B cell (primary cell): ENCODE results near the gene GCH1. TPM values are rescaled to one million over a fixed set of nuclear protein-coding genes. Genes with fewer than 3 reads are reported as not detected.

Source experiments
- ATAC-seq: fragments of 200-7000 bp; cut with Tn5 transposase; one replicate; pipeline ENCODE4 v1.10.0; 2021; ENCODE audit warnings: low read depth, mild to moderate bottlenecking, moderate number of reproducible peaks, moderate library complexity
- CTCF ChIA-PET: fragments of 350-600 bp; sonication (Branson Sonifier 250); formaldehyde crosslinking; loops from one replicate; lab custom pipeline; 2021; ENCODE audit warnings: antibody characterized with exemption, inconsistent platforms; lab: Charles Lee
- POLR2A ChIA-PET: fragments of 350-600 bp; sonication (Branson Sonifier 250); formaldehyde crosslinking; loops from one replicate; lab custom pipeline; 2021; ENCODE audit warnings: antibody characterized with exemption; lab: Charles Lee
- DNase-seq: peaks from one replicate; pipeline ENCODE4 v3.0.0; 2013
- H2AFZ ChIP-seq: 2 replicates; pipeline ENCODE4 v1.6.1; 2012; ENCODE audit warnings: mild to moderate bottlenecking, low read depth, low read length; ENCODE audit not compliant: insufficient read depth, poor library complexity, severe bottlenecking
- H3K27ac ChIP-seq, 2 donors: 1 replicate in 1 of 2; 2 replicates in 1 of 2; pipeline ENCODE4 v1.5.1; 2012 to 2013; ENCODE audit warnings: low read length in 2 of 2, mild to moderate bottlenecking in 2 of 2, moderate library complexity in 1 of 2
- H3K27me3 ChIP-seq, 4 experiments: fragments of 200-600 bp in 1 of 4; sonication (generic) in 1 of 4; replicated peaks in 1 of 4; 1 replicate in 2 of 4; 2 replicates in 2 of 4; pipeline versions ENCODE4 v1.6.1 to v1.7.0; 2013 to 2016; ENCODE audit warnings: low read length in 3 of 4, mild to moderate bottlenecking in 2 of 4, mixed read lengths in 1 of 4, moderate library complexity in 1 of 4; ENCODE audit not compliant: insufficient read depth in 4 of 4, control insufficient read depth in 3 of 4; ENCODE audit errors: control extremely low read depth in 1 of 4
- H3K36me3 ChIP-seq, 2 experiments: replicated peaks in 1 of 2; 1 replicate in 1 of 2; 2 replicates in 1 of 2; pipeline versions ENCODE4 v1.6.1 to v1.7.1; 2013; ENCODE audit warnings: low read length in 1 of 2; ENCODE audit not compliant: insufficient read depth in 2 of 2, control insufficient read depth in 1 of 2; ENCODE audit errors: control extremely low read depth in 1 of 2, extremely low read depth in 1 of 2
- H3K4me1 ChIP-seq, 2 donors: fragments of 200-600 bp in 1 of 2; sonication (generic) in 1 of 2; 1 replicate in 1 of 2; 2 replicates in 1 of 2; pipeline versions ENCODE4 v1.5.1 to v1.6.1; 2013 to 2017; ENCODE audit warnings: low read length in 2 of 2; ENCODE audit not compliant: control insufficient read depth in 2 of 2, insufficient read depth in 2 of 2
- H3K4me2 ChIP-seq: replicated peaks from 2 replicates; pipeline ENCODE3; 2012; ENCODE audit warnings: mild to moderate bottlenecking, low read depth, low read length; ENCODE audit not compliant: poor library complexity, severe bottlenecking
- H3K4me3 ChIP-seq, 5 experiments: fragments of 200-600 bp in 1 of 5; sonication (generic) in 1 of 5; 1 replicate in 3 of 5; 2 replicates in 2 of 5; pipeline versions ENCODE4 v1.5.1 to v1.7.0; 2011 to 2016; ENCODE audit warnings: low read length in 4 of 5, mild to moderate bottlenecking in 4 of 5, low read depth in 2 of 5, control low read depth in 1 of 5, moderate library complexity in 1 of 5; ENCODE audit not compliant: insufficient read depth in 1 of 5; ENCODE audit errors: control extremely low read depth in 1 of 5, extremely low read depth in 1 of 5
- H3K79me2 ChIP-seq: fragments of 200-600 bp; sonication (generic); one replicate; pipeline ENCODE4 v1.6.0; 2016; ENCODE audit warnings: low read length; ENCODE audit not compliant: control insufficient read depth, insufficient read depth
- H3K9ac ChIP-seq: fragments of 200-600 bp; sonication (generic); 2 replicates; pipeline ENCODE4 v1.6.1; 2017; ENCODE audit warnings: mild to moderate bottlenecking, low read length, moderate library complexity
- H3K9me3 ChIP-seq, 3 donors: one replicate each; pipeline versions ENCODE4 v1.6.1 to v1.7.1; 2013; ENCODE audit warnings: low read length in 2 of 3; ENCODE audit not compliant: control insufficient read depth in 2 of 3, insufficient read depth in 1 of 3; ENCODE audit errors: control extremely low read depth in 1 of 3
- H4K20me1 ChIP-seq: 2 replicates; pipeline ENCODE4 v1.6.0; 2012; ENCODE audit warnings: mild to moderate bottlenecking, low read length; ENCODE audit not compliant: insufficient read depth, control insufficient read depth, poor library complexity, severe bottlenecking
- H3K27ac Mint-ChIP-seq: one replicate; pipeline ENCODE4 v1.8.0; 2021; ENCODE audit warnings: mixed read lengths
- H3K27me3 Mint-ChIP-seq: one replicate; pipeline ENCODE4 v1.8.0; 2021; ENCODE audit warnings: mixed read lengths
- H3K4me1 Mint-ChIP-seq: one replicate; pipeline ENCODE4 v1.8.0; 2021; ENCODE audit warnings: mixed read lengths
- H3K4me3 Mint-ChIP-seq: one replicate; pipeline ENCODE4 v1.8.0; 2021; ENCODE audit warnings: mixed read lengths
- H3K9me3 Mint-ChIP-seq: one replicate; pipeline ENCODE4 v1.8.0; 2022; ENCODE audit warnings: mixed read lengths; ENCODE audit not compliant: insufficient read depth
- CTCF ChIP-seq: fragments of 200-600 bp; IDR thresholded peaks from one replicate; pipeline ENCODE4 v1.8.0; 2022; ENCODE audit warnings: antibody characterized with exemption, mild to moderate bottlenecking
- EZH2 ChIP-seq: IDR thresholded peaks from 2 replicates; pipeline ENCODE4 v1.6.1; 2012; ENCODE audit warnings: borderline replicate concordance, low read depth, mild to moderate bottlenecking, moderate library complexity, low read length; ENCODE audit not compliant: insufficient read depth, poor library complexity, severe bottlenecking
- WGBS: methylation state at CpG from one replicate; pipeline ENCODE4 v1.1.5; 2013; ENCODE audit warnings: missing lambda C conversion rate; ENCODE audit not compliant: insufficient coverage; 5-methylcytosine and 5-hydroxymethylcytosine counted together
- intact Hi-C: fragments of 100-400 bp; cut with micrococcal nuclease; formaldehyde crosslinking; loops from one replicate; pipeline ENCODE4 v1.10.0; 2022
- polyA plus RNA-seq: library from polyadenylated mRNA; depleted of rRNA; stranded (reverse); fragments of >200 nt; gene quantifications from 2 replicates; pipeline ENCODE4 v1.2.3, GENCODE V29; 2012
- total RNA-seq, 2 donors: library from RNA; stranded (reverse); fragments of 120-200 nt in 1 of 2; gene quantifications; 1 replicate in 1 of 2; 2 replicates in 1 of 2; pipeline versions ENCODE4 v1.2.3 to v1.2.4, GENCODE V29; 2013 to 2022

GCH1 gene
- total and polyA plus RNA-seq, 2 donors (not counting 1 experiment from before 2014, with no cell fraction given), result 17.0 to 24.6 TPM

GRCh38 chr14:54881235-54881760, 21.3 kb downstream of the GCH1 start:
- no peaks in the 10 kb centered on the region for H4K20me1 ChIP-seq
- ATAC-seq (peak; percentile 59), DNase-seq (peak; percentile 67)
- 0% methylated on average over 3 of the region's 6 CpGs for WGBS
- Mint-ChIP-seq H3K27ac (peak overlapping the region; percentile 92), H3K4me1 (peaks cover 35% of the 10 kb centered on the region), H3K4me3 (peak overlapping the region; percentile 93), H3K27me3 (no peaks in the 10 kb centered on the region), H3K9me3 (no peaks in the 10 kb centered on the region)
- ChIA-PET POLR2A (interaction anchor here (1.4 kb wide), 1 partner anchor 21 kb away, joined by 5 read pairs; the partner anchor contains the start of gene GCH1), CTCF (interaction anchor here (0.8 to 1.9 kb wide), 10 partner anchors 9 to 436 kb away, joined by 3 to 14 read pairs (median 4); partner anchors contain the start of genes GCH1, GMFB, MAPK1IP1L and SAMD4A)
- peak overlapping the region; percentile 84 for H2AFZ ChIP-seq
- no peaks in the 10 kb centered on the region for H3K36me3 ChIP-seq
- no peaks in the 10 kb centered on the region for H3K27me3 ChIP-seq
- TF ChIP-seq EZH2 (no peak), CTCF (no peak)
- peaks cover 51% of the 10 kb centered on the region for H3K79me2 ChIP-seq
- intact Hi-C loops, result loop anchor here (1.0 to 10.0 kb wide), 3 partner anchors 21 to 106 kb away; partner anchors contain the start of gene GCH1
- H3K9me3 ChIP-seq, result no peaks in the 10 kb centered on the region
- peak overlapping the region; percentile 72 to 89 for H3K27ac ChIP-seq
- peak overlapping the region; percentile 85 for H3K4me2 ChIP-seq
- peak overlapping the region; percentile 27 to 76 (median 55) for H3K4me3 ChIP-seq
- H3K4me1 ChIP-seq, result peaks cover 7 to 10% of the 10 kb centered on the region in 2 donors
- H3K9ac ChIP-seq, result peak overlapping the region; percentile 87

- H3K4me1 Mint-ChIP-seq, result peaks cover 29% of the 10 kb centered on the region
- TF ChIP-seq EZH2 (no peak), CTCF (no peak)
Observed at GRCh38 chr14:54877703-54878021, 25.0 kb downstream of the GCH1 start.

More at GRCh38 chr14:54877703-54878021, 25.0 kb downstream of the GCH1 start:
- no peaks in the 10 kb centered on the region for H4K20me1 ChIP-seq
- ChIA-PET CTCF (interaction anchor here (0.8 to 1.4 kb wide), 2 partner anchors 11 to 25 kb away, joined by 3 read pairs; partner anchors contain the start of gene GCH1), POLR2A (no interaction called here)
- no peaks in the 10 kb centered on the region for H3K36me3 ChIP-seq
- Mint-ChIP-seq H3K27ac (no peak overlapping the region), H3K27me3 (no peaks in the 10 kb centered on the region), H3K9me3 (no peaks in the 10 kb centered on the region), H3K4me3 (no peak overlapping the region)
- H3K9ac ChIP-seq, result no peak overlapping the region
- DNase-seq, result no peak
- H2AFZ ChIP-seq, result no peak overlapping the region
- H3K4me3 ChIP-seq, result no peak overlapping the region
- 96% methylated on average over 2 of the region's 3 CpGs for WGBS
- ATAC-seq, result no peak
- peaks cover 0 to 1% (median 0%) of the 10 kb centered on the region in 3 donors for H3K9me3 ChIP-seq
- H3K27ac ChIP-seq, result no peak overlapping the region
- intact Hi-C loops, result no loop called here
- H3K4me1 ChIP-seq, result peaks cover 7 to 10% of the 10 kb centered on the region in 2 donors
- no peak overlapping the region for H3K4me2 ChIP-seq
- H3K27me3 ChIP-seq, result no peaks in the 10 kb centered on the region
- H3K79me2 ChIP-seq, result peaks cover 37% of the 10 kb centered on the region
